Smooth muscle cell (in vitro differentiated cells): Measurements from ENCODE around the gene LAMC1. TPM values are rescaled to one million over a fixed set of nuclear protein-coding genes. Genes with fewer than 3 reads are reported as not detected.

Experiments used
- DNase-seq: peaks from one replicate; lab custom pipeline; 2025; ENCODE audit not compliant: unreplicated experiment; lab: John Stamatoyannopoulos, UW
- H2AFZ ChIP-seq: fragments of 200-600 bp; sonication (generic); 2 replicates; pipeline ENCODE4 v1.6.0; 2016; ENCODE audit warnings: antibody characterized with exemption, low read depth, mild to moderate bottlenecking
- H3F3A ChIP-seq: fragments of 200-600 bp; sonication (generic); 2 replicates; pipeline ENCODE4 v1.6.0; 2017; ENCODE audit warnings: antibody characterized with exemption, low read depth
- H3K27ac ChIP-seq: fragments of 200-600 bp; sonication (generic); 2 replicates; pipeline ENCODE4 v1.5.1; 2016; ENCODE audit warnings: low read depth, mild to moderate bottlenecking
- H3K27me3 ChIP-seq: fragments of 200-600 bp; sonication (generic); 2 replicates; pipeline ENCODE4 v1.6.1; 2016; ENCODE audit warnings: low read depth, mild to moderate bottlenecking
- H3K36me3 ChIP-seq: fragments of 200-600 bp; sonication (generic); 2 replicates; pipeline ENCODE4 v1.5.1; 2016; ENCODE audit warnings: low read depth
- H3K4me1 ChIP-seq: fragments of 200-600 bp; sonication (generic); 2 replicates; pipeline ENCODE4 v1.5.1; 2016; ENCODE audit warnings: low read depth
- H3K4me2 ChIP-seq: fragments of 200-600 bp; sonication (generic); 2 replicates; pipeline ENCODE4 v1.6.0; 2016; ENCODE audit warnings: mild to moderate bottlenecking
- H3K4me3 ChIP-seq: fragments of 200-600 bp; sonication (generic); 2 replicates; pipeline ENCODE4 v1.5.1; 2016; ENCODE audit warnings: mild to moderate bottlenecking
- H3K79me2 ChIP-seq: fragments of 200-600 bp; sonication (generic); 2 replicates; pipeline ENCODE4 v1.6.0; 2016; ENCODE audit warnings: low read depth, mild to moderate bottlenecking
- H3K9ac ChIP-seq: fragments of 200-600 bp; sonication (generic); 2 replicates; pipeline ENCODE4 v1.6.0; 2016; ENCODE audit warnings: low read depth
- H3K9me3 ChIP-seq: fragments of 200-600 bp; sonication (generic); replicated peaks from 2 replicates; pipeline ENCODE4 v1.5.1; 2016; ENCODE audit warnings: low read depth
- H4K20me1 ChIP-seq: fragments of 200-600 bp; sonication (generic); 2 replicates; pipeline ENCODE4 v1.6.0; 2016; ENCODE audit warnings: low read depth
- CTCF ChIP-seq: fragments of 200-600 bp; sonication (generic); IDR thresholded peaks from 2 replicates; pipeline ENCODE4 v1.5.1; 2017; ENCODE audit warnings: borderline replicate concordance, mild to moderate bottlenecking, antibody characterized with exemption; ENCODE audit not compliant: insufficient read depth, poor library complexity, severe bottlenecking
- WGBS: methylation state at CpG from one replicate; pipeline ENCODE4 v1.1.7; 2016; ENCODE audit warnings: low lambda C conversion rate; 5-methylcytosine and 5-hydroxymethylcytosine counted together
- polyA plus RNA-seq: library from polyadenylated mRNA; unstranded; fragments of >200 nt; fragmentation: Nextera tagmentation; extraction: Ambion mirVana; gene quantifications from 2 replicates; pipeline ENCODE4 v1.2.1, GENCODE V29; 2016
- total RNA-seq: library from RNA; depleted of rRNA; stranded (reverse); fragments of >200 nt; gene quantifications from 2 replicates; pipeline ENCODE4 v1.2.3, GENCODE V29; 2014

The LAMC1 gene
- total and polyA plus RNA-seq, 2 experiments from 2014 or later: 64.9 to 137 TPM

GRCh38 chr1:183179033-183179432, 155.8 kb downstream of the LAMC1 start:
- Histone ChIP-seq H4K20me1 (no peaks in the 10 kb centered on the region), H2AFZ (no peak overlapping the region), H3K9me3 (no peaks in the 10 kb centered on the region), H3K4me2 (no peak overlapping the region), H3F3A (no peaks in the 10 kb centered on the region), H3K36me3 (no peaks in the 10 kb centered on the region), H3K79me2 (no peaks in the 10 kb centered on the region), H3K4me1 (peaks cover 10% of the 10 kb centered on the region), H3K27ac (no peak overlapping the region), H3K27me3 (no peaks in the 10 kb centered on the region), H3K9ac (no peak overlapping the region), H3K4me3 (no peak overlapping the region)
- no peak for TF ChIP-seq CTCF
- 95% methylated on average over 2 of the region's 2 CpGs for WGBS
- DNase-seq: no peak

DNA sequence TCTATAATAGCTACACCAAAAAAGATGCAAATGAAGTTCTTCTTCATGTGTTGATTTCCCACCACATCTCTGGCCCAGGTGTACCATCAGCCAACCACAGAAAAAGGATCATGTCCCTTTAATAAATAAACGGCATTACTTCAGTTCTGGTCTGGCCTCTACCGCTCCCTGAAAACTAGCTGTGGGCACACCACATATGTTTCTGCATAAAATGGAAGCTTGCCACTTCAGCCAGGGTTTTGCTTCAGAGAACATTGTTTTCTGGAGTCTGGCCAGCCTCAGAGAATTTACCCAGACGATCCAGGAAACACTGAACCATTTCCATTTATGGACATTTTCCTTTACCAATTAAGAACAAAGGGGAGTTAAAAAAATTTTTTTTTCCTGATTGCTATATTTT, 157.0 kb downstream of the LAMC1 start:
- Histone ChIP-seq H3K4me3 (no peak overlapping the region), H4K20me1 (no peaks in the 10 kb centered on the region), H3K27ac (peak overlapping the region; percentile 66), H2AFZ (peak overlapping the region; percentile 64), H3K4me1 (peaks cover 10% of the 10 kb centered on the region), H3K79me2 (no peaks in the 10 kb centered on the region), H3K9me3 (no peaks in the 10 kb centered on the region), H3K4me2 (peak overlapping the region; percentile 43), H3F3A (no peaks in the 10 kb centered on the region), H3K36me3 (no peaks in the 10 kb centered on the region), H3K27me3 (no peaks in the 10 kb centered on the region), H3K9ac (peak overlapping the region; percentile 14)
- no peak for DNase-seq
- WGBS: 49% methylated on average over 3 of the region's 3 CpGs
- no peak for TF ChIP-seq CTCF

DNA sequence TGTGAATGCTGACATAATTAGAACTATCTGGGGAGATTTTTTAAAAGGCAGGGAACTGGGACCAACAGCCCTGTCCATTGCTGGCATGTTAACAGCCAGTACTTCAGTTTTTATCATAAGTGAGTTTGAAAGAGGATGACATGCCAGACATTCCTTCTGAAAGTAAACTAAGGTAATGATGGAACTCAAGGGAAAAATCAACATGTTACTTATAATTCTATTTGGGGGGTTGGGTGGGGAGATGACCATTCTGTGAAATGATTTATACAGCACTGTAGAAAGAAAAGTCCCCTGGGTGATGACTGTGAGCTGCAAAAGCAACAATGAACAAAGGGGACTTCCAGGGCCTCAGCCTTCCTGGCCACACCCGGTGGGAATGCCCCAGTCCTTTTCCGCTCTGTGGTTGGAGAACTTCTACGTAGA, 157.4 kb downstream of the LAMC1 start:
- WGBS: 68% methylated on average over 3 of the region's 3 CpGs
- Histone ChIP-seq H3F3A (no peaks in the 10 kb centered on the region), H3K27me3 (no peaks in the 10 kb centered on the region), H3K9ac (peak overlapping the region; percentile 14), H3K79me2 (no peaks in the 10 kb centered on the region), H3K27ac (peak overlapping the region; percentile 66), H3K4me3 (no peak overlapping the region), H3K4me2 (peak overlapping the region; percentile 43), H3K4me1 (peaks cover 10% of the 10 kb centered on the region), H4K20me1 (no peaks in the 10 kb centered on the region), H3K9me3 (no peaks in the 10 kb centered on the region), H2AFZ (peak overlapping the region; percentile 64), H3K36me3 (no peaks in the 10 kb centered on the region)
- no peak for DNase-seq
- no peak for TF ChIP-seq CTCF

DNA sequence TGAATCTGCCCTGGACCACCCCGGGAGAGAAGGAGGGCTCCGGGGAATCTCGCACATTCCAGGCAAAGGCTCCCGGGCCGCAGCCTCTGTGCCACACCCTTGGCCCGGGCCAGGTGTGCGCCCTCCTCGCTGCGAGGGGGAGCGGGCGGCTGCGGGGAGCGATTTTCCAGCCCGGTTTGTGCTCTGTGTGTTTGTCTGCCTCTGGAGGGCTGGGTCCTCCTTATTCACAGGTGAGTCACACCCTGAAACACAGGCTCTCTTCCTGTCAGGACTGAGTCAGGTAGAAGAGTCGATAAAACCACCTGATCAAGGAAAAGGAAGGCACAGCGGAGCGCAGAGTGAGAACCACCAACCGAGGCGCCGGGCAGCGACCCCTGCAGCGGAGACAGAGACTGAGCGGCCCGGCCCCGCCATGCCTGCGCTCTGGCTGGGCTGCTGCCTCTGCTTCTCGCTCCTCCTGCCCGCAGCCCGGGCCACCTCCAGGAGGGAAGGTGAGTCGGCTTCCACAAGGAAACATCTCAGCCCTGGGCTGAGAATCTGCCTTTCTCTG, 162.8 kb downstream of the LAMC1 start, which contains the start of gene LAMC2:
Gene LAMC2, plus strand, starts transcription at position 324 of the 550 bp plus-strand sequence. Its CDS starts 89 bp downstream, at position 413.
- H3K79me2 ChIP-seq: peaks cover 9% of the 10 kb centered on the region
- no peak for DNase-seq

More for the DNA sequence above, 162.8 kb downstream of the LAMC1 start, which contains the start of gene LAMC2:
- peak; percentile 18 for TF ChIP-seq CTCF
- Histone ChIP-seq H3F3A (no peaks in the 10 kb centered on the region), H3K9ac (peak within 1 kb of the TSS; percentile 87), H3K4me1 (peaks cover 5% of the 10 kb centered on the region), H3K9me3 (no peaks in the 10 kb centered on the region), H3K36me3 (no peaks in the 10 kb centered on the region), H3K4me3 (peak within 1 kb of the TSS; percentile 63), H3K27me3 (no peaks in the 10 kb centered on the region), H3K4me2 (peak within 1 kb of the TSS; percentile 88), H4K20me1 (no peaks in the 10 kb centered on the region), H2AFZ (peak within 1 kb of the TSS; percentile 90), H3K27ac (peak within 1 kb of the TSS; percentile 87)
- WGBS: 4% methylated on average over 30 of the region's 30 CpGs
